ENCODE data around the gene RXFP1.

The RXFP1 gene

GRCh38 chr4:158543191-158543590, 21.5 kb downstream of the RXFP1 start:
- DNase-seq = no peak

GRCh38 chr4:158544141-158544540, 22.5 kb downstream of the RXFP1 start:
- no peak for DNase-seq

GRCh38 chr4:158553364-158553763, 31.7 kb downstream of the RXFP1 start:
- DNase-seq = no peak

- DNase-seq = no peak
Measured at GRCh38 chr4:158560284-158560683, 38.6 kb downstream of the RXFP1 start.

GRCh38 chr4:158566860-158567259, 45.2 kb downstream of the RXFP1 start:
- no peak for DNase-seq

- DNase-seq = no peak
Measured at GRCh38 chr4:158571736-158572135, 50.1 kb downstream of the RXFP1 start.

GRCh38 chr4:158572608-158573007, 50.9 kb downstream of the RXFP1 start:
- no peak for DNase-seq

- DNase-seq = no peak
Measured at GRCh38 chr4:158578476-158578875, 56.8 kb downstream of the RXFP1 start.

GRCh38 chr4:158580064-158580463, 58.4 kb downstream of the RXFP1 start:
- no peak for DNase-seq

- no peak for DNase-seq
Measured at GRCh38 chr4:158581161-158581560, 59.5 kb downstream of the RXFP1 start.

- DNase-seq = no peak
Measured at GRCh38 chr4:158586881-158587280, 65.2 kb downstream of the RXFP1 start.

- DNase-seq = no peak
Measured at GRCh38 chr4:158588285-158588684, 66.6 kb downstream of the RXFP1 start.

- no peak for DNase-seq
Measured at GRCh38 chr4:158588777-158589176, 67.1 kb downstream of the RXFP1 start.

GRCh38 chr4:158590306-158590705, 68.6 kb downstream of the RXFP1 start:
- DNase-seq = no peak

- no peak for DNase-seq
Measured at GRCh38 chr4:158590824-158591223, 69.1 kb downstream of the RXFP1 start.

GRCh38 chr4:158597879-158598596, 76.4 kb downstream of the RXFP1 start:
- DNase-seq = no peak

GRCh38 chr4:158599150-158599549, 77.5 kb downstream of the RXFP1 start:
- no peak for DNase-seq

GRCh38 chr4:158599765-158600498, 78.2 kb downstream of the RXFP1 start:
- DNase-seq = no peak

GRCh38 chr4:158604369-158604768, 82.7 kb downstream of the RXFP1 start:
- no peak for DNase-seq

- no peak for DNase-seq
Measured at GRCh38 chr4:158605393-158605792, 83.7 kb downstream of the RXFP1 start.

GRCh38 chr4:158606969-158607368, 85.3 kb downstream of the RXFP1 start:
- no peak for DNase-seq

GRCh38 chr4:158609116-158609515, 87.4 kb downstream of the RXFP1 start:
- no peak for DNase-seq

- DNase-seq = no peak
Measured at GRCh38 chr4:158610790-158611189, 89.1 kb downstream of the RXFP1 start.

GRCh38 chr4:158613046-158613445, 91.4 kb downstream of the RXFP1 start:
- no peak for DNase-seq

GRCh38 chr4:158617956-158618355, 96.3 kb downstream of the RXFP1 start:
- DNase-seq = no peak
